ENCODE data around the gene OR13F1.
A peak's percentile ranks its signal among the peaks of the same experiment; 100 is the strongest.
"Not testable (repeated sequence)": the region's sequence is repeated elsewhere in the genome, so short reads cannot be mapped to it uniquely, and the experiment has no call there.

Gene OR13F1, protein sequence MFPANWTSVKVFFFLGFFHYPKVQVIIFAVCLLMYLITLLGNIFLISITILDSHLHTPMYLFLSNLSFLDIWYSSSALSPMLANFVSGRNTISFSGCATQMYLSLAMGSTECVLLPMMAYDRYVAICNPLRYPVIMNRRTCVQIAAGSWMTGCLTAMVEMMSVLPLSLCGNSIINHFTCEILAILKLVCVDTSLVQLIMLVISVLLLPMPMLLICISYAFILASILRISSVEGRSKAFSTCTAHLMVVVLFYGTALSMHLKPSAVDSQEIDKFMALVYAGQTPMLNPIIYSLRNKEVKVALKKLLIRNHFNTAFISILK

DNA sequence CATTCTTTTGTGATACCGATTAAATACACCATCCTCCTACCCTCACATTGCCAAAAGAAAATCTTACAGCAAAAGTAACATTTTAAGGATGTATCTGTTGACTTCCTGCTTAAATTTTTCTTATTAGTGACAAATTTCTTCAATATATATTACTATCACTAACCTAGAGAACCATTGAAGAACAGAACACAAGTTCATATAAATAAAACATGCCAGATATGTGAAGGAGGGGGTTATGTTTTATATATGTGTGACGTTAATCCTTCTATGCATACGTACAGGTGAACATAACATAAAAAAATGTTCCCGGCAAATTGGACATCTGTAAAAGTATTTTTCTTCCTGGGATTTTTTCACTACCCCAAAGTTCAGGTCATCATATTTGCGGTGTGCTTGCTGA is at the start of gene OR13F1:
TSS of gene OR13F1 (plus strand) at position 301 of the 400 bp plus-strand sequence. CDS start at position 301, 0 bp downstream.
- DNase-seq: no peak

DNA sequence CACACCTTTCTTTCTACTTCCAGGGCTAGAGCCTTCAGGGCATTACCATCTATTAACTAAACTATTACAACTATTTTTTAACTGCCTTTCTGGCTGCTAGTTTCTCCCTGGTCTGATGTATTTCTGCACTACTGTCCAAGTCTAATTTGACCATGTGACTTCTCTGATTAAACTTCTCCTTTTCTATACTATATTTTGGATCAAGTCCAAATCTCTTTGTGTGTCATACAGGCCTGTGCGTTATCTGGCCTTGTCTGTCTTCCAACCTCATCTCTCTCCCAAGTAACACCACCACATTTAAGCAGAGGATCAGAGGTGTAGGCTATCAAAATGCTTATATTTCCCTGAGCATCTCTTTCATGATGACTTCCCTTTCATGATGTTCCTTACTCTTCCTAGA is 47.2 kb upstream of the OR13F1 start:
- peak; percentile 63 to 79 for DNase-seq

DNA sequence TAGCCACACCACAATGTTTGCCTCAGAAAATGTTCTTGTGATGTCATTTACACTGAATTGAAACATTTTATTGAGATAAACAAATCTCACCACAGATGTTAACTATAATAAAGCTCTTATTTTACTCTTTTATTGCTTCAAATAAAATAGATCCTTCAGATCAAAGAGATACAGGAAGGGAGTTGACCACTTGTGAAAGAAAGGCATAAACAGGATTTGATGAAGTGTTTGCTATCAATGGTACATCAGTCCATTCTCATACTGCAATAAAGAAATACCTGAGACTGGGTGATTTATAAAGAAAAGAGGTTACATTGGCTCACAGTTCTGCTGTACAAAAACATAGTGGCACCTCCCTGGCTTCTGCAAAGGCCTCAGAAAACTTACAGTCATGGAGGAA is 40.2 kb upstream of the OR13F1 start:
- DNase-seq: no peak

DNA sequence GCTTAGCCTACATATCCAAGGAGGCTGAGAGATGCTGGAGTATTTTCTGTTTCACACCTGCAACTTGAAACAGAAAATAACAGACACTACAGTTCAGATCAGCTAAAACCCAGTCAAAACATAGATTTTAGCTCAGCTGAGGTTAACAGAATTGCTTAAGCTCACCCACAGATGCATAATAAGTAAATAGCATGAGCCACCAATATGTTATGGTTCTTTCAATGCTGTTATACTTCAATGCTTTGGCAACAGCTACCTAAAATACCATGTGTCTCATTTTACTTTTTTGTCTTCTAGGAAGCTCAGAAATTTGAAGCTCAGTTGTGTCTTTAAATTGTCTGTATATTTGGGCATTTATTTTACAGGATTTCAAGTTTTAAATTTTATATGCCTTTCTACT is 35.8 kb upstream of the OR13F1 start:
- no peak for DNase-seq

DNA sequence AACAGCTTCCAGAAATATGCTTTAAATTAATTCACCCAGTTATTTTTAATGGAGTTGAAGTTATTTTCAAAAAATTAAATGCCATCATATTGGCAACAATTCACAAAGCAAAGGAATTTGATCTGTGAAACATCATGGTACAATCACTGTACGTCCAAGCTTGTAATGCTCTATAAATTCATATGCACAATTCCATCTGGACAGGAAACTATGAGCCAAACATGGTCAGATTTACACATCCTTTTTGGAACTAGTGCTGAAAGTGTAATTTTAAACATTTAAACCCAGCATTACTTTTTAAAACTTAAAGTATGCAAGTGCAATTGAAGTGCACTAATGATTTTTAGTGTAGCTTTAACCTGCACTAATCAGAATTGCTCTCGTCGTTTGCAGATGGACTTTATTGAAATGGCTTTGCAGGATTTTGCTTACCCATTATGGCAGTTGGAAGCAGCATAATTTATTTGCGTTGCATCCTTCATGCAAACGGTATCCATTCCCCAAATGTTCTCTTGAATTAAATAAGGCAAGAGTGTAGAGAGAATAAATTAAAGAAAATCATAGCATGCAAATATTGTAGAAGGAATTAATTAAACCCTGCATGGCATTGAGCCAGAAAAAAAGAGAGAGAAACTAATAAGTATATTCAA is 21.0 kb upstream of the OR13F1 start:
- no peak for DNase-seq

DNA sequence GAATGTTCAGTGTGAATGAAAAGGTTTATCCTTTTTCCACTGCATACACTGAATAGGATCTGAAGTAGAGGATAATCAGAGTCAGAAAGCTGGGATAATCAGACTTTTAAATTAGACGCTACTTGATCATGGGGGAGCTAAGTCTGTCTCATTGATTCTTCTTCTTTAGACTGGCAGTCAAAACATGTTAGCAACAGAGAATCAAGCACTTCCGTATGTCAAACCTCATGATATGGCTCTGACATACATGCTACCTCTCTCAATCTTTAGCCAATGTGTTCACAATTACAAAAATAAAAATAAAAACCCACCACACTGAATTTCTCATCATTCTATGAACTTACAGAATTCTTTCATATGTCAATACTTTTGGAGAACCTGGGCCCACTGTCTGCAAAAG is 19.0 kb upstream of the OR13F1 start:
- no peak for DNase-seq

DNA sequence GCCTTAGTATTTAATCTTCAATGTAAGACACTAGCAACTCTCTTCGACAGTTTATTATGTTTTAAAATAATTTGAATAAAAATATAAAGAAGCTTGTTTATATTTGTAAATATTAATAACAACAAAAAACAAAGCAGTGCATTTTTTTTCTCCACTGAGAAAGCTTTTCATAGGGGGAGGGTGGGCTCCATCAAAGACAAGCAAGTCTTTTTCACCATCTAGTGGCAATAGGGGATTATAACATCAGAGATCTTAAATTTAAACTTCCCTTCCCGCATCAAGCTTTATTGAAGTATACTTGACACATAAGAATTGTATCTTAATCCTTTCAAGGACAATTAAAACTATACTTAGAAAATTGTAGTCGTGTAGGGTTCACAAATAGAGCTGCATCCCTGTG is 9.3 kb upstream of the OR13F1 start:
- peak; percentile 24 to 75 for DNase-seq

DNA sequence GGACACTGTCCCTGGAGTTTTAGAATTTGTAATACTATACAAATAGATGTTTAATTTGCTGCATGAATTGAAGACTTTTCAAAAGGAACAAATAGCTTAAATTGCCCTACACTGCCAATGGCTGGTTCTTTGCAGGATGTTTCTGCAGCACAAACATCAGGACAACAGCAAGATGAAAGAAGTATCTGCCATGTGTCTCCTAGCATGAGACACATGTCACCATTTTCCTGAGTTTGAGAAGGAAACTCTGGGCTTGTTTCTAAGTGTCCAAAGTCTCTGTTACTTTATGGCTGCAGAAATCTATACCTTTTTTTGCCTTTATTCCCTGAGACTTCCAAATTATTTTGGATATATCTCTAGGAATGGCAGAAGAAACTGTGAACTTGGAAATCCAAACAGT is 623 bp upstream of the OR13F1 start:
- no peak for DNase-seq

DNA sequence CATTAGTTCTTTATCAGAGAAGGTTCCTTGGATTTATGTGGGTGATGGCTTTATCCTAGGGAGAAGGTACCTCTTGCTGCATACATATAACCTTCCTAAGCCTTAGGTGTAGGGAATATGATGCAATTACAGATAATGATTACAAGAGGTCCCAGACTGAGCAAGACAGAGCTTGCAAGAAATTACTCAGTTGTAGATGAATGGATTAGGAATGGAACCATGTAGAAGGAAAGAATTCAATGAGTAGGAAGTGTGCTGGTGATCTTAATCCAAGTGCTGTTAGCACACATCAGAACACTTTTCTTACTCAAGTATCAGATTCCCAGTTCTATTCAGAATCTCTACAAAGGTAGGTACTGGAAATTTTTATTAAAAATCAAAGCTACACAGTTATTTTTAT is 2.5 kb downstream of the OR13F1 start:
- no peak for DNase-seq

DNA sequence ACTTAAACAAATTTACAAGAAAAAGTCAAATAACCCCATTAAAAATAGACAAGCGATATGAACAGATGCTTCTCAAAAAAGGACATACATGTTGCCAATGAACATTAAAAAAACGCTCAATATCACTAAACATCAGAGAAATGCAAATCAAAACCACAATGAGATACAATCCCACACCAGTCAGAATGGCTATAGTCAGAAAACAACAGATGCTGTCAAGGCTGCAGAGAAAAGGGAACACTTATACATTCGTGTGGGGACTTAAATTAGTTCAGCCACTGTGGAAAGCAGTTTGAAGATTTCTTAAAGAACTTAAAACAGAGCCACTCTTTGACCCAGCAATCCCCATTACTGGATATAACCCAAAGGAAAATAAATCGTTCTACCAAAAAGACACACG is 10.8 kb downstream of the OR13F1 start:
- no peak for DNase-seq

DNA sequence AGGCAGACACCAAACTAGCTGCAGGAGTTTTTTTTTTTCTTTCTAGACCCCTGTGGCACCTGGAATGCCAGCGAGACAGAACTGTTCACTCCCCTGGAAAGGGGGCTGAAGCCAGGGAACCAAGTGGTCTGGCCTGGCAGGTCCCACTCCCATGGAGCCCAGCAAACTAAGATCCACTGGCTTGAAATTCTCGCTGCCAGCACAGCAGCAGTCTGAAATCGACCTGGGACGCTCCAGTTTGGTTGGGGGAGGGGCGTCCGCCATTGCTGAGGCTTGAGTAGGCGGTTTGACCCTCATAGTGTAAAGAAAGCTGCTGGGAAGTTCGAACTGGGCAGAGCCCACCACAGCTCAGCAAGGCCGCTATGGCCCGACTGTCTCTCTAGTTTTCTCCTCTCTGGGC is 16.2 kb downstream of the OR13F1 start:
- DNase-seq: not testable (repeated sequence)

DNA sequence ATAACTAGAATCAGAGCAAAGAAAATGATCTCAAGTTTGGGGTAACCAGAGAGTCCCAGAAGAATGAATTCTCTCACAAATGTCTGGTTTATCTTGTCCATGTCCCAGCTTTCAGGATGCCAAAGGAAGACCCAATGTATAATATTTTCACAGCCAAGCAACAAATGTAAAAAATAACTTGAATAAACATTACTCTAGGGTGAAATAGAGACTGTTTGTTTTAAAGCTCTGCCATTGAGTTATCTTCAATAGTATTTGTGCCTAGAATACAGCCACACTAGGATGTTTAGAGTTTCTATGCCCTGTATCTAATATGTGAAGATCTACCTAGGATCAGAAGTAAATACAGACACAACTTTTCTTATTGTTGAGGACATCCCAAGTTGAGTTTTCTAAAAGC is 23.0 kb downstream of the OR13F1 start, which contains the start of gene OR13C4:
TSS of gene OR13C4 (minus strand) at position 101 of the 400 bp plus-strand sequence. CDS start at position 101, 0 bp downstream.
- no peak for DNase-seq

DNA sequence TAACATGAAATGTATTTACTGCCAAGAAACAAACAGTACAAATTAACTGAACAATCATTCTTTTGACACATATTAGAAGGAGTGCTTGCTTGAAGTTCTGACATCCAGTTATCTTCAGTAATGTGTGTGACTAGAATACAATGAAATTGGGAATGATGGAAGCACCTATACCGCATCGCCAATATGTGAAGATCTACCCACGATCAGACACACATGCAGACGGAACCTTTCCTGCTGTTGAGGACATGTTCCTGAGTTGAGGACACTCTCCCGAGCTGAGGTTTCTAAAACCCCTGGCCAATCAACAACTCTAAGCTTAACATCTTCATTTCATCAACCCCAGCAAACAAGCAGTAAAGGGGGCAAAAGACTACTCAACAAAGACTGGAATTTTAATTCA is 32.7 kb downstream of the OR13F1 start, which contains the start of gene OR13C3:
TSS of gene OR13C3 (minus strand) at position 101 of the 400 bp plus-strand sequence. CDS start 133 bp downstream, outside the sequence.
- no peak for DNase-seq

DNA sequence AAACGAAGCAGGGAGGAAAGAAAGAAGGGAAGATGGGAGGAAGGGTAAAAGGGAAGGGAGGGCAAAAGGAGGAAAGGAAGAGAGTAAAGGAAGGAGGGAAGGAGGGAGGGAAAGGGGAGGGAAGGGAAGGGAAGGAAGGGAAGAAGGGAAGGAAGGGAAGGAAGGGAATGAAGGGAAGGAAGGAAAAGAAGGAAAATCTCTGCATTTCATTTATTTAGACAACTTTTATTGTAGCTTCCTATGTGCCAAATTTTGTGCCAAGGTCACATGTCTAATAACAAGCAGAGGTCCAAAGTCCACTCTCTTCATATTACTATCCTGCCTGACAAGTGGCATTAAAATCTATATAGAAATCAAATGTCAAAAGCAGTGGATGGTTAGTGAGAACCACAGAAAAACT is 35.2 kb downstream of the OR13F1 start:
- no peak for DNase-seq

DNA sequence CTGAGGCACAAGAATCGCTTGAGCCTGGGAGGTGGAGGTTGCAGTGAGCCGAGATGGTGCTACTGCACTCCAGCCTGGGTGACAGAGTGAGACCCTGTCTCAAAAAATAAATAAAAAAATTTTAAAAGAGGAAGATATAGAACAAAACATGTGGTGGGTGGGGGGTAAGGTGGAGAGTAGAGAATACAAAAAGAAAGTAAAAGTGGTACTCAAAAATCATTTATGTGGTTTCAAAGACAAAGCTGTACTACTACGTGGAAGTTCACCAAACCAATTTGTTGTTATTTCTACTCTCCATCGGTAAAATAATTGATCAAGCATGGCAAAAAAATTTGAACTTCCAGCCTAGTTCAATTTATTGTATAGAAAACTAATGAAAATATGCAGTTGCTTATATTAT is 40.6 kb downstream of the OR13F1 start:
- no peak for DNase-seq

DNA sequence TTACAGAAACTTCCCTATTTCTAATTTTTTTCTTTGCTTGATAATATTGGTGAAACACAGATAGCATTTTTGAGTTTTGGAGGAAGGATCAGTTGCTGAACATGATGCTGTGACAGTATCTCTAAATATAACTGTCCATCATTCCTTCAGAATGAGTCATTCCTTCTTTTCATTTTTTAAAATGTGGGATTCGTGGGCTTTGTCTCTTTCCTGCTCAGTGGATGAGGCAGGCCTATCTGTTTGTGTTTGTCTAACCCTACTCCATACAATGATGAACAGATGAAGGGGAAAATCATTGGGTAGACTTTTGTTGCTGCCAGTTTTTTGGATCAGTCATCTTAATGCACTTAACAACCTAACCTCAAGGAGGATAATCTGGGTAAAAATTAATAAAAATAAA is 49.2 kb downstream of the OR13F1 start:
- DNase-seq: no peak

Data from Kasumi-1 (cell line).